ENCODE results near the gene KRT9.

GRCh38 chr17:41531993-41532392 lies 39.9 kb downstream of the KRT9 start:
- TF ChIP-seq POLR2A (IDR thresholded peaks at IDR 0.05) (no peak), CTCF (IDR thresholded peaks at IDR 0.05) (no peak)

Data from adrenal gland (tissue), 5 donors.